Breast epithelium (tissue), 4 donors: ENCODE results near the gene GHR. TPM values are rescaled to one million over a fixed set of nuclear protein-coding genes. Genes with fewer than 3 reads are reported as not detected.
"Not testable (repeated sequence)": the region's sequence is repeated elsewhere in the genome, so short reads cannot be mapped to it uniquely, and the experiment has no call there.

Experiments used
- DNase-seq, 2 donors: peaks; one replicate each; pipeline ENCODE4 v3.0.0-alpha.2; 2019; ENCODE audit warnings: low spot score in 2 of 2
- H3K27ac ChIP-seq, 2 donors: fragments of 200-600 bp; sonication (generic) in 1 of 2; one replicate each; pipeline ENCODE4 v1.5.1; 2016 to 2019; ENCODE audit warnings: mild to moderate bottlenecking in 1 of 2
- H3K27me3 ChIP-seq, 2 donors: fragments of 200-600 bp; sonication (generic) in 1 of 2; one replicate each; pipeline versions ENCODE4 v1.5.1 to v1.6.0; 2017 to 2019; ENCODE audit warnings: control low read depth in 1 of 2, mild to moderate bottlenecking in 1 of 2
- H3K36me3 ChIP-seq: fragments of 200-600 bp; one replicate; pipeline ENCODE4 v1.5.1; 2019
- H3K4me1 ChIP-seq, 2 donors: fragments of 200-600 bp; sonication (generic); one replicate each; pipeline ENCODE4 v1.5.1; 2016 to 2019; ENCODE audit warnings: control low read depth in 1 of 2
- H3K4me3 ChIP-seq, 3 donors: fragments of 200-600 bp; sonication (generic); 1 replicate in 2 of 3; 2 replicates in 1 of 3; pipeline ENCODE4 v1.5.1; 2016 to 2019; ENCODE audit warnings: mild to moderate bottlenecking in 3 of 3, moderate library complexity in 2 of 3
- H3K9me3 ChIP-seq, 2 donors: fragments of 200-600 bp; sonication (generic) in 1 of 2; one replicate each; pipeline ENCODE4 v1.5.1; 2016 to 2019; ENCODE audit warnings: control low read depth in 1 of 2
- POLR2A ChIP-seq: fragments of 450-650 bp; IDR thresholded peaks from one replicate; pipeline ENCODE4 v1.6.1; 2016; ENCODE audit warnings: antibody characterized with exemption, mild to moderate bottlenecking, moderate library complexity
- POLR2AphosphoS5 ChIP-seq, 3 donors: sonication (generic); formaldehyde crosslinking; IDR thresholded peaks; one replicate each; pipeline ENCODE4 v1.6.1; 2017; ENCODE audit warnings: antibody characterized with exemption in 3 of 3
- intact Hi-C: fragments of 100-400 bp; cut with DNase I; formaldehyde crosslinking; loops from one replicate; pipeline ENCODE4 v1.15.1; 2023; ENCODE audit warnings: low total_unique reads
- total RNA-seq, 3 donors: library from RNA; depleted of rRNA; stranded (reverse); fragments of >200 nt; gene quantifications; one replicate each; pipeline ENCODE4 v1.1.0, GENCODE V29; 2016
- TF ChIP-seq, protein P1 (sequence below), 3 donors: fragments of 450-650 bp; IDR thresholded peaks; one replicate each; pipeline ENCODE4 v1.5.1; 2016 to 2017; ENCODE audit warnings: antibody characterized with exemption in 3 of 3, mild to moderate bottlenecking in 3 of 3, moderate library complexity in 3 of 3

GHR gene
- total RNA-seq, 3 donors from 2014 or later = 25.6 to 234 (median 26.5) TPM

DNA sequence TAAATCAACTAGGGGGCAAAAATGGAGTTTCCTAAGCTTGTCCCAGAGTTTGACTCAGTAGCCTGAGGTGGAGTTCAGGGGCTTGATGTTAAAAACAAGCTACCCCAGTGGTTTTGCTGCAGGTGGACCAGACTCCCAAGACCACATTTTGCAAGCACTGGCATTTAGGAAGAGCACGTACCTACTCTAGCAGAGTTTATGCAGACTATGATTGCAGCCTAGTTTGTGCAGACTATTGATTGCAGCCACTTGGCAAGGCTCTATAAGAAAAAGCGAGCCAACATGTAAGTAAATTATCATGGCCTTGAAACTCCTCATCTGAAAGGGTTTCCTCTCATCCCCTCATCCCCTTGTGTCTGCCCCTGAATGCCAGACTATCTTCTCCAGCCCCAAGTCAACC is 231.4 kb downstream of the GHR start:
- Histone ChIP-seq H3K27me3 (no peaks in the 10 kb centered on the region), H3K27ac (no peak overlapping the region), H3K4me1 (peaks cover 0 to 4% of the 10 kb centered on the region in 2 donors), H3K9me3 (no peaks in the 10 kb centered on the region), H3K4me3 (no peak overlapping the region), H3K36me3 (no peaks in the 10 kb centered on the region)
- intact Hi-C loops = no loop called here
- no peak for DNase-seq
- TF ChIP-seq, protein P1, sequence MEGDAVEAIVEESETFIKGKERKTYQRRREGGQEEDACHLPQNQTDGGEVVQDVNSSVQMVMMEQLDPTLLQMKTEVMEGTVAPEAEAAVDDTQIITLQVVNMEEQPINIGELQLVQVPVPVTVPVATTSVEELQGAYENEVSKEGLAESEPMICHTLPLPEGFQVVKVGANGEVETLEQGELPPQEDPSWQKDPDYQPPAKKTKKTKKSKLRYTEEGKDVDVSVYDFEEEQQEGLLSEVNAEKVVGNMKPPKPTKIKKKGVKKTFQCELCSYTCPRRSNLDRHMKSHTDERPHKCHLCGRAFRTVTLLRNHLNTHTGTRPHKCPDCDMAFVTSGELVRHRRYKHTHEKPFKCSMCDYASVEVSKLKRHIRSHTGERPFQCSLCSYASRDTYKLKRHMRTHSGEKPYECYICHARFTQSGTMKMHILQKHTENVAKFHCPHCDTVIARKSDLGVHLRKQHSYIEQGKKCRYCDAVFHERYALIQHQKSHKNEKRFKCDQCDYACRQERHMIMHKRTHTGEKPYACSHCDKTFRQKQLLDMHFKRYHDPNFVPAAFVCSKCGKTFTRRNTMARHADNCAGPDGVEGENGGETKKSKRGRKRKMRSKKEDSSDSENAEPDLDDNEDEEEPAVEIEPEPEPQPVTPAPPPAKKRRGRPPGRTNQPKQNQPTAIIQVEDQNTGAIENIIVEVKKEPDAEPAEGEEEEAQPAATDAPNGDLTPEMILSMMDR (IDR thresholded peaks at IDR 0.05) = no peak
- TF ChIP-seq POLR2AphosphoS5 (IDR thresholded peaks at IDR 0.05) (no peak), POLR2A (no peak)

DNA sequence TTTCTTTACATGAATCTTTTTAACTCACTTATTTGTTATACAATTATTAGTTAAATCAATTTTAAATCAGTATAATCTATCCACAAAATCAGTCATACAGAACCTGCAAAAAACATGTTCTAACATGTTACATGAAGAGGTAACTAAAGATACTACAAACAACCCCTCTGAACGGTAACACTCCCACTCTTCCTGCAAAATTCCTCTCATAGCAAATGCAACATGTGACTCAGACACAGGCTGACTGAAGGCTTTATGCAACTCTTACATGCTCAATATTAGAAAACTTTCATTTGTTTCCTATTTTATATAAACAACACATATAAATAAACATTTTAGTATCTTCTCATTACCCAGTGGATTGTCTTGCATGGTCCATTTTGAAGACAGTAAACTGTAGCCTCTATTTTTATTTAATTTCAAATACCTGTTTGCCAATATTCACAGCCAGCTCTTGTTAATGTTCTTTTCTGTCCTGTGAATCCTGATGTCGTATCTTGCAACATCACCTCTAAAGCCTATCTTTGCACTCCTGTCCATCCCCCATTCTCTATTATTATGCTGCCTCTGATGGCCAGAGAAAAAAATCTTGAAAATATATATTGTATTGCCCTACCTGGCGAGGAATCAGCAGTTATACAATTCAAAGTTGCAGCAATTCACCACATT is 232.9 kb downstream of the GHR start:
- TF ChIP-seq, protein P1 (IDR thresholded peaks at IDR 0.05) = no peak
- TF ChIP-seq POLR2A (no peak), POLR2AphosphoS5 (IDR thresholded peaks at IDR 0.05) (no peak)
- no peak overlapping the region for H3K27ac ChIP-seq
- DNase-seq = no peak
- no peaks in the 10 kb centered on the region for H3K27me3 ChIP-seq
- no peaks in the 10 kb centered on the region for H3K36me3 ChIP-seq
- intact Hi-C loops = no loop called here
- peaks cover 0 to 4% of the 10 kb centered on the region in 2 donors for H3K4me1 ChIP-seq
- H3K9me3 ChIP-seq = no peaks in the 10 kb centered on the region
- peak overlapping the region in 1 of 3 donors; percentile 32 for H3K4me3 ChIP-seq

DNA sequence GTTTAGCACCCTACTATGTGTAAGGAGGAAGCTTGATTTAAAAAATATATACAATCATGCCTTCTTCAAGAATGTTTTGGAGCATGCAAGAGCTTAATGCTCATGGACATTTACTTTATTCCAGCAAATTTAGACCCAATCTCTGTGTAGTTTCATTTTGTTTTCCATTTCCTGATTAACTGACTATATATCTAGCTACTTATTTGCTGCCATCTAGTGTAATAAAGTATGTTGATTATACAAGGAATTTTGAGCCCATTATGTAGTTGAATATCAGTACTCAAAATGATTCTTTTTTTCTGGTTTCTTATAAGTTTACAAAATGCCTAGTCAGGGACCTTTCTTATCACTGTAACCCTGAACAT is 233.4 kb downstream of the GHR start:
- H3K27ac ChIP-seq = no peak overlapping the region
- no peaks in the 10 kb centered on the region for H3K9me3 ChIP-seq
- intact Hi-C loops = no loop called here
- TF ChIP-seq, protein P1 (IDR thresholded peaks at IDR 0.05) = peak in 1 of 3 donors; percentile 37
- TF ChIP-seq POLR2AphosphoS5 (IDR thresholded peaks at IDR 0.05) = no peak
- no peak for DNase-seq
- no peaks in the 10 kb centered on the region for H3K36me3 ChIP-seq
- H3K27me3 ChIP-seq = no peaks in the 10 kb centered on the region
- H3K4me1 ChIP-seq = peaks cover 0 to 4% of the 10 kb centered on the region in 2 donors
- peak overlapping the region in 1 of 3 donors; percentile 32 for H3K4me3 ChIP-seq

DNA sequence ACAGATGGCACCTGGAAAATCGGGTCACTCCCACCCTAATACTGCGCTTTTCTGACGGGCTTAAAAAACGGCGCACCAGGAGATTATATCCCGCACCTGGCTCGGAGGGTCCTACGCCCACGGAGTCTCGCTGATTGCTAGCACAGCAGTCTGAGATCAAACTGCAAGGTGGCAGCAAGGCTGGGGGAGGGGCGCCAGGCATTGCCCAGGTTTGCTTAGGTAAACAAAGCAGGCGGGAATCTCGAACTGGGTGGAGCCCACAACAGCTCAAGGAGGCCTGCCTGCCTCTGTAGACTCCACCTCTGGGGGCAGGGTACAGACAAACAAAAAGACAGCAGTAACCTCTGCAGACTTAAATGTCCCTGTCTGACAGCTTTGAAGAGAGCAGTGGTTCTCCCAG is 236.6 kb downstream of the GHR start:
- H3K4me1 ChIP-seq, H3K36me3 ChIP-seq, H3K27ac ChIP-seq, intact Hi-C loops, DNase-seq, H3K9me3 ChIP-seq, H3K4me3 ChIP-seq, H3K27me3 ChIP-seq: not testable (repeated sequence)

DNA sequence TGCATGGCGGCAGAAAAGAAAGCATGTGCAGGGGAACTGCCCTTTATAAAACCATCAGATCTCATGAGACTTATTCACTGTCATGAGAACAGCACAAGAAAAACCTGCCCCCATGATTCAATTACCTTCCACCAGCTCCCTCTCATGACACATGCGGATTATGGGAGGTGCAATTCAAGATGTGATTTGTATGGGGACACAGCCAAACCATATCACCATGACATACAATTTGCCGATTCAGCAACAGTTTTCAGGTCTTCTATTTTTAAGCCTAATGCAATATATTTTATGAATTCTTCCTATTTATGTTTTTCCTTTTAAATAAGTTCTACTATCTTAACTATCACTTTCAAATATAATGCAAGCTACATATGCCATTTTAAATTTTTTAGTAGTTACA is 242.6 kb downstream of the GHR start:
- no peak for DNase-seq
- Histone ChIP-seq H3K27me3 (no peaks in the 10 kb centered on the region), H3K27ac (no peak overlapping the region), H3K36me3 (no peaks in the 10 kb centered on the region), H3K9me3 (no peaks in the 10 kb centered on the region), H3K4me1 (peaks cover 0 to 6% of the 10 kb centered on the region in 2 donors), H3K4me3 (no peak overlapping the region)
- TF ChIP-seq POLR2A (no peak), POLR2AphosphoS5 (IDR thresholded peaks at IDR 0.05) (no peak)
- TF ChIP-seq, protein P1 (IDR thresholded peaks at IDR 0.05) = no peak
- intact Hi-C loops = no loop called here

DNA sequence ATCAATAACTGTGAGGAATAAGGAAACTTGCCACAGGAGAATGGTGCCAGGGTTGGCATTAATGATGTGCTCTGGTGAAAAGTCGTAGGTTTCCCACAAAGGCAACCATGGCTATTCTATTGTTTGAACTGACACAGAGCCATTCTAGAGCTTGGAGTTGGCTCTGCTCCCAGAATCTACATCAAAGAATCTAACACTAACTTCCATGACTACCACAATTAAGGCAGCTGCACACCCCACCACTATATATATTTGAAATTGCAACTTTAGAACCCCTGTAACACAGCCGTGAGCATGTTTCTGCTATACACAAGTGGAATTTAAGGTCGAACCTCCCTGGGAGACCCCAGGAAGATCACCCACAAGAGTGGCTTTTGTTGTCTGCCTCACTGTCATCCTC is 243.6 kb downstream of the GHR start:
- Histone ChIP-seq H3K27ac (peak overlapping the region; percentile 71 to 79), H3K4me1 (peaks cover 0 to 6% of the 10 kb centered on the region in 2 donors), H3K36me3 (no peaks in the 10 kb centered on the region), H3K9me3 (no peaks in the 10 kb centered on the region), H3K4me3 (no peak overlapping the region), H3K27me3 (no peaks in the 10 kb centered on the region)
- DNase-seq = no peak
- intact Hi-C loops = no loop called here
- TF ChIP-seq POLR2AphosphoS5 (IDR thresholded peaks at IDR 0.05) (no peak), POLR2A (no peak)
- TF ChIP-seq, protein P1 (IDR thresholded peaks at IDR 0.05) = no peak
